Stimulated activated CD4-positive, alpha-beta T cell treated with anti-CD3 and anti-CD28 coated beads, TNF-alpha, amount 100 ng/mL, for 24 hours (primary cell): ENCODE data around the gene IPMK.
"Not testable (repeated sequence)": the region's sequence is repeated elsewhere in the genome, so short reads cannot be mapped to it uniquely, and the experiment has no call there.

Source experiments
- DNase-seq, 3 experiments: peaks; one replicate each; pipeline ENCODE4 v3.0.0-alpha.2; 2020; ENCODE audit warnings: low read depth in 3 of 3

The IPMK gene

DNA sequence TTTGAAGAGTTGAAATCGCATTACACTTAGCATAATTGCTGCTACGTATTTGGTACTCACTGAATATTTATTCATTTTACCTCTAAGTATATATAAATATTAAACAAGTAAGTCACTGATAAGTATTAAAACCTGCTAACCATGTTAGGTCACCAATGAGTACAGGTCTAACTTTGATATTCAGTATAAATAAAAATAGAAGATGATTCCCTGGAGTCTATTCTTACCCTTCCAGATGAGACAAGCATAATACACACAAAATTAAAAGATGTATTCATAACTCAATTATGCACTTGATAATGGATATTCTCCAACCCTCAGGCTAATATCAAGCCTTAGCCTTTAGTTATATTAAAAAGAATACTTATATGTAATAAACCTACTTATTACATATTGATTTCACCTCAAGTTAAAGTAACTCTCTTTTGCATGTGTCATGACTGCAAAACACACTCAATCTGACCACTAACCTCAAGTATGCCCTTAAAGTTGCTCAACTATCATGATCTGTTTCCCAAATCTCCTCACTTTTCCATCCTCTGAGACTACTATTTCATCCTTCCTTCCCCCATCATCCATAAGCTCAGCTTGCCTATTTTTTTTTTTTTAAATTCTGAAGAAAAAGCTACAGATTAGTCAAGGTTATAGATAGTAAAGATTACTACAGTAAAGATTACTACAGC lies 46.8 kb downstream of the IPMK start:
- no peak for DNase-seq

DNA sequence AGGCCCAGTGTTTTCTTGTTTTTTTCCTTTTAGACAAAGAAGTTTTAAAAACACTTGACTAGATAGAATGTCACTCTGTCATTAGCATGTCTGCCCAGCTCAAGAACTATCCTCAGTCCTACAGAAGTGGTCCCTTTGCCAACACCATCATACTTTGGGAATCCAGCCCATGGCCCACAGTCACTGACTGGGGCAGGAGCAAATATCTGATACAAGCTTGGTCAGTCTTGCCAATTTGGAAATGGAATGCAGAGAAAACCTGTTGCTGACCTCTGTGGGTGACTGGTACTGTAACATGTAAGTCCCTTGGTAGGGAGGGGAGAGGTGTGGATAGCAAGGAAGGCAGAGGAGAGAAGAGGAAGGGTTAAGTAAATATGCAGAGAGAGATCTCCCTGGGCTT lies 47.8 kb downstream of the IPMK start:
- no peak for DNase-seq

DNA sequence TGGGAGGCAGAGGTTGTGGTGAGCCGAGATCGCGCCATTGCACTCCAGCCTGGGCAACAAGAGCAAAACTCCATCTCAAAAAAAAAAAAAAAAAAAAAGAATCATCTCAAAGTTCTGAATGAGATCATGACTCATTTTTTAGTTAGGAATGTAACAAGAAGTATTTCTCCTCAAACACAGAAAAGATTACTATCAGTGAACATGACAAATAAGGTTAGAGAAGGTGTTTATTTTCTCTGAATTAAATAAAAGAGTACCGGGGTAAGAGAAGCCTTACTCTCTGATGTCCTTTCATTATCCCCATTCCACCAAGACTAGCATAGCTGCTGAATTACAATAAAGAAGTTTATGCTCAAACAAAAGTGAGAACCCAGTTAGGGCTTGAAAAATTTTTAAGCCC lies 50.1 kb downstream of the IPMK start:
- no peak for DNase-seq

DNA sequence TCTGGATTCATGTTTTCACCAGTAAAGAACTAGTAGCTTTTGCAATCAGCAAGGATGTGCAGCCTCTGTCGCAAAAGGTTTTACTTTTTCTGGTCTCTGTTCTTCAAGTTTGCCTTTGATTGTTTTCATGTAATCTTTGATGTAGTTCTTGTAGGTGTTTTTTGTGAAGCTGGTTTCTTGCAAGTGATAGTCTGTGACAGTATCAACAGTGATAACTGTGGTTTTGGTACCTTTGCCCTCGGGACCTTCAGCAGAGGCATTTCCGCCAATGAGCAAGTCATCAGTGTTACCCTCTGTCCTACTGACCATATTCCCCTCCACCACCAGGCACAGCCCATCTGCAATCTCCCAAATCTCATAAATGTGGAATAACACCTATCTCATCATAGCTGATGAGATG lies 55.1 kb downstream of the IPMK start:
- DNase-seq: no peak

DNA sequence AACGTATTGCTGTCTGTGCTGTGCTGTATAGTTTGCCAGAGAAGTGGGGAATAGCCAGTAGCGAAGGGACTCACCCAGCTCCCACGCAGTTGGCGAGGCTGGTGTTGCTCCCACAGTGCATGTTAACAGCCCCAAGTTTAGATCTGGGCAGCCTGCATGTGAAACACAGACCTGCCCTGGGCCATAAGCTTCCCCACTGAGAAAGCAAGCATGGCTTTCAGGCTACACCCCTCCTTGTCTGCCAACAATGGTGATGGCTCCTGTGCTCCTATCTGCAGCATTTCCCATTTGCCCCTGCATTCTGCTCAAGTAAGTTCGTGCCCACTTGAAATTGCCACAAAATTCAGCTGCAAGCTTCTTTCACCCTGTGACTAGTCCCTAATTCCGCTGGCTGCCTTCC lies 57.5 kb downstream of the IPMK start:
- no peak for DNase-seq

DNA sequence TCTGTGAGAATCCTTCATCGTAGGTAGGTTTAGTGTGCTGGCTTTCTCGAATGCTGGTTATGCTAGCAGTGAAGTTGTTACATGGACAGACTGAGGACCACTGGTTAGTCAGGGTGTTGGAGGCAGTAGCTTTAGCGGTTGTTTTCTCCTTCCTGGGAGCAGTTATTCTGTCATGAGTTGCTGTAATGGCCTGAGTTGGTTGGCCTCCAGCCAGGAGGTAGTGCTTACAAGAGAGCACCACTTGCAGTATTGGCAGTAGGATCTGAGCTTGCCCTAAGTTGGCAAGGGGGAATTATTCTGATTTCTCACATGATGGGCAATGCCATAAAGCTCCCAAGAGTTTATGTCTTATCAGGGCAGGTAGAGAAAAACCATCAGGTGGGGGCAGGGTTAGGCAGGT lies 58.0 kb downstream of the IPMK start:
- DNase-seq: no peak

DNA sequence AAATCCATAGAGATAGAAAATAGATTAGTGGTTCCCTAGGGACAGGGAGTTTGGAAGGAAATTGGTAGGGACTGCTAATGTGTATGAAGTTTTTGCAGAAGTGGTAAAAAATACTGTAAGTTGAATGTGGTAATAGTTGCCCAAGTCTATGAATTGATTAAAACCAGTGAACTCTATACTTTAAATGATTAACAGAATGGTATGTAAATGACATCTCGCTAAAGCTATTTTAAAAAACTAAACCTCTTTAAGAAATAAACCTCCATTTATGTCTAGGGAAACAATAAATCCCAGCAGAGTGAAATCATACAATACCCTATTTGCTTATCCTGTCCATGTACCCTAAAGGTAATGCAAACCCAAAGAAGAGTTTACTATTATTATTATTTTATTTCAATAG lies 61.4 kb downstream of the IPMK start:
- no peak for DNase-seq

DNA sequence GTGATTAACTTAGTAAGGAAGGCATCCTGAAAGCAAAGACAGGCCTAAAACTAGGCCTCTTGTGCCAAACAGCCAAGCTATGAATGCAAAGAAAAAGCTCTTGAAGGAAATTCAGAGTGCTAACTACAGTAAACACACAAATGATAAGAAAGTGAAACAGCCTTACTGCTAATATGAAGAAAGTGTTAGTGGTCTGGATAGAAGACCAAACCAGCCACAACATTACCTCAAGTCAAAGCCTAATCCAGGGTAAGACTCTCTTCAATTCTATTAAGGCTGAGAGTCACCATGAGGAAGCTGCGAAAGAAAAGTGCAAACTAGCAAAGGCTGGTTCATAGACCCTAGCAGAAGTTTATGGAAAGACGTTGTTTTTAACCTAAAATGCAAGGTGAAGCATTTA lies 66.0 kb downstream of the IPMK start:
- no peak for DNase-seq

DNA sequence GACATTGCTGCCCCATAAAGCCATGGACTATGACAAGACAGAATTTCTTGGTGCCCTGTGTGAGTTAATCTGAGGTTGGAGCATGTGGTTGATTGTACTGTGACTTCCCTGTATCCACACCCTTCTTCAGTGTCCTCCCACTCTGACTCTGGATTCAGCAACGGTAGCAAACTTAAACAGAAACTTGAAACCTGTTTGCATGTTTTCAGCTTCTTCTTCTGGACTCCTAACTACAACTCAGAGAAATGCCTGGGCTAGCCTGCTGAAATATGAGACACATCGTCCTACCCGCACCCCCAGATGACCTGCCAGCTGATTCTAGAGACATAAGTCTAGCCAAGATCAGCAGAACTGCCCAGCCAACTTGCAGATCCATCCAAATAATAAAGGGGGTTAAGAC lies 78.4 kb downstream of the IPMK start:
- DNase-seq: no peak

DNA sequence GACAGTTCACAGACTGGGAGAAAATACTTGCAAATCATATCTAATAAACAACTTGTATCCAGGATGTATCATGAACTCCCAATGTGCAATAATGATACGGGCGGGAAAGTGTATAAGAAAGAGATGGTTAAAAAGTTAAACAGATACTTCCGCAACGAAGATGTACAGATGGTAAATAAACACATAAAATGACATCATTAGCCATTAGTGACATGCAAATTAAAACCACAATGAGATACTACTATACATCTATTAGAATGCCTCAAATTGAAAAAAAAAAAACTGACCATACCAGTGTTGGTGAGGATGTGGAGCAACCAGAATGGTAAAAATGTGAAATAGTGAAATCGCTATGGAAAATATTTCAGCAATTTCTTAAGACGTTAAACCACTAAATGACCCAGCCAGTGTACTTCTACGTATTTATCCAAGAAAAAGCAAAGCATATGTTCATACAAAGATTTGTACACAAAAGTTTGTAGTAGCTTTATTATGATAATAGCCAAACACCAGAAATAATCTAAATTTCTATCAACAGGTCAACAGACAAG lies 83.5 kb downstream of the IPMK start:
- no peak for DNase-seq

DNA sequence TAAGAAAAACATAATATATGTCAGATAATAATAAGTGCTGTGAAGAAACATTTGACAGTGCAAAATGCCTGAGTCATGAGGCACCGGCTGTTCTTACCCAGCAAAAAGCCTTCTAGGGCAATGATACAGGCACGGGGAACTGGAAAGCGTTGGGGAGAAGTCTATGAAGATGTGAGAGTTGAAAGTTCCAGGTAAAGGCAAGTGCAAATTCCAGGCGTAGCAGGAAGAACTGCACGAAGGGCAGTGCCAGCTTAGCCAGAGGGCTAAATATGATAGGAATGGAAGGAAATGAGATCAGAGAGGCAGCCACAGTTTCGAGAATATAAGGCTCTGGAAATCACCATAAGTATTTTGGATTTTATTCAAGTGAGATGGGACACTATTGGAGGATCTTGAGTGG lies 87.0 kb downstream of the IPMK start:
- DNase-seq: no peak

DNA sequence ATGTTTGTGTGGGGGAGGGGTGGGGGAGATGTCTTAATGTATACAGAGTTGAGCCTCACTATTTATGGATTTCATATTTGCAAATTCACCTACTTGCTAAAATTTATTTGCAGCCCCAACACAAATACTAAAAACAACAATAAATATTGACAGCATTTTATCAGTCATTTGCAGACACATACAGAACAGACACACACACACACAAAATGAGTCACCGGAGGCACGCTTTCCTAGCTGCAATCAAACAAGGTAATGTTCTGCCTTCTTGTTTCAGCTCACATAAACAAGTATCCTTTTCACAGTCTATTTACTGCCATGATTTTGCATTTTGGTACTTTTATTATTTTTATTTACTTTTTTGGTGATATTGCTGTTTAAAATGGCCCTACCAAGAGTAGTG lies 88.5 kb downstream of the IPMK start:
- DNase-seq: no peak

DNA sequence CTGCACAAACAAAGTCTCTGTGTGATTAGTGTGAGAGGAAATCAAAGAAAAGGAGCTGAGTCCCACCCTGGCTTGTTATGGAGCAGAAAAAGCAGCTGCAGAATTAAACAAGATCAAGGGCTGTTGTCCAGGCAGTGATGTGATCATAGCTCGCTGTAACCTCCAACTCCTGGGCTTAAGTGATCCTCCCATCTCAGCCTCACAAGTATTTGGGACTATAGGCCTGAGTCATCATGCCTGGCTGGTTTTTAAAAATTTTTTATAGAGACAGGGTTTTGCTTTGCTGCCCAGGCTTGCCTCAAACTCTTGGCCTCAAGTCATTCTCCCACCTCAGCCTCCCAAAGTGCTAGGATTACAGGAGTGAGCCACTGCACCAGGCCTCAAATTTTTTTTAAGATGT lies 88.9 kb downstream of the IPMK start:
- DNase-seq: no peak

DNA sequence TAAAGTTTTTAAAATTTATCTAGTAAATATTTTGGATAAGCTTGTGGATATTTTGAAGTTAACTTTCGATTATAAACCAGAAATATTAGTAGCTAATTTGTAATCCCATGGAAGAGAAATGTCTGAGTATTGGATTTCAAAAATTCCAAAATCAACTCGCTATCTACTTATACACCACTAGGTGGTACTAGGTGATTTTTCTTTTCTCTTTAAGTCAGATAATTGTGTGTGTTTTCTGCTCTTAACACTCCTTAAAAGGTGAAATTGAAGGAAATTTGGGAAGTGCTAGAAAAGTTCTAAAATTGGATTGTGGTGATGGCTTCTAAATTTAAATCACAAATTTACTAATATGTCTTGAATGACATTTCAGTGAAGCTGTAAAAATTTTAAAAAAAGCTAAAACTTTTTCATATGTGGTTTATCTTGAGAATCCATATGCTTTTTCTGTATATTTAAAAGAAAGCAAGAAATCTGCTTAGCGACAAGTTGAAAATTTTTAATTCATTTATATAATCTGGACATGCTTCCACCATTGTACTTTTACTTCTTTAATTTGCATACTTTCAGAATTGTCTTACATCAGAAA lies 90.2 kb downstream of the IPMK start:
- DNase-seq: no peak

DNA sequence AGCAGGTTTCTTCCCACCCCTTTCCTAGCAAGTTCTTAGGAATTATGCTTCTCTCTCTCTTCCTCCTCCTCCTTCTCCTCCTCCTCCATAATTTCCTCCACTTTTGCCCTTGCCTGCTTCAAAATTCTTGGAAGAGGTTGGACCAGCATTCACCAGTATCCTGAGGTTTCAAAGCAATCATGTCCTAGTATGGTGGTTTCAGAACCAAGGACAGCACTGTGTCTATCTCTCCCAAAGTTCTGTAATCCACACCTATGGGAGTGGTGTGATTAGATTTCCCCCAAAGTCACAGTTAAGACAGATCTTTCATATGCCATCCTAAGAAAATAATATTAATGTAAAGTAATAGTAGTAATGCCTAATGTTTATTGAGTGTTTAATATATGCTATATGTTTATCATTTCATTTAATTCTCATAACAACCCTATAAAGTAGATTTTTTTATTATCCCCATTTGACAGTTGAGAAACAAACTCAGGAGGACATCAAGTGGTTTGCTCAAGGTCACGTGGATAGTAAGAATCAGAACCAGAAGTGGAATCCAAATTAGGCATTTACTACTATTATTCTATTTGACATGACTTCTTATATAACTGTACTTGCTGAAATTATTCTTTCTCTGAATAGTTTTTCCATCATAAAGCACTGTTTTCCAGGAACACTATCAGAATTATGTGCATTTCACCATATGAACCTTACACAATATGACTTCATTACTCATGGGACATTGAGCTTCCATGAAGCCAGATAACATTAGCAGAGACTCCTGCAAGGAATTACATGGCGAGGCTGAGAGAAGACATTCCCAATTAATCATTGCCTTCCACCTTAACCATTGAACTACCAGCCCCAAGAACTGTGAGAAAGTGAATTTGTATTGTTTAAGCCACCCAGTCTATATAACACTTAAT lies 91.4 kb downstream of the IPMK start:
- DNase-seq: no peak

DNA sequence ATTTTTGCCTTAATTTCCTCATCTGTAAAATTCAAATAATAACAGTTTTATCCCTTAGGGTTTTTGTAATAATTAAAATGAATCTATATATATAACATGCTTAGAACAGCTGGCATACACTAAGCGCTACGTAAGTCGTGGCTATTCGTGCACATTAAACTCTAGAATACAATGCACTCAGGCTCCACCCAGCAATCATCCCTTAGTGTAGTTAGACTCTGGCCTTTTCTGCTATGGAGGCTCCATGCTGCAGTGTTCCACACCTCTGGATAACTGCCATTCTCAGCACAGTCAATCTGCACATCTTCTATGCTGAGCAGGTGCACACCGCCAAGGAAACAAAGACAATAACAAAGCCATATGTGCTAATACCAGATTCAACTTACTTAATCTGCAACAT lies 92.9 kb downstream of the IPMK start:
- no peak for DNase-seq

DNA sequence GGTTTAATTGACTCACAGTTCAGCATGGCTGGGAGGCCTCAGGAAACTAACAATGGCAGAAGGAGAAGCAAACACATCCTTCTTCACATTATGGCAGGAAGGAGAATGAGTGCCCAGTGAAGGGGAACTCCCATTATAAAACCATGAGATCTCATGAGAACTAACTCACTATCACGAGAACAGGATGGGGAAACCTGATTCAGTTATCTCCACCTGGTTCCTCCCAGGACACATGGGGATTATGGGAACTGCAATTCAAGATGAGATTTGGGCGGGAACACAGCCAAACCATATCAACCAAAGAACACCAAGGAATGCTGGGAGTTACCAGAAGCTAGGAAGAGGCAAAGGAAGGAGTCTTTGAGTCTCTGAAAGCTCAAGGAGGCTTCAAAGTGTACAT lies 94.3 kb downstream of the IPMK start:
- DNase-seq: no peak

DNA sequence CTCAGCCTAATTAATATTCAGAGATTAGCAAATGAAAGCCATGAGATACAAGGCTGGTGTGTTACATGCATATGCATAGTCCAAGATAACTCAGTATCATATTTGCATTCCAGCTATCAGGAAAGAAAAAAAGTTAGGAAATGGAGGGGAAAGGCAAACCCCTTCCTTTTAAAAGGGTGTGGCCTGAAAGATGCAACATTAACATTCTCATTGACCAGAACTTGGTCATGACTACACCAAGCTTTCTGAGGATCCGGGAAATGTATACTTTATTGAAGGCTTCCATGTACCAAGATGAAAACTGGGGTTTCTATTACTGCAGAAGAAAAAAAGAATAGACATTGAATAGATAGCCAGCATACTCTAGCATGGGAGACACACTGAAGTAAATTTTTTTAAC lies 96.5 kb downstream of the IPMK start:
- no peak for DNase-seq

DNA sequence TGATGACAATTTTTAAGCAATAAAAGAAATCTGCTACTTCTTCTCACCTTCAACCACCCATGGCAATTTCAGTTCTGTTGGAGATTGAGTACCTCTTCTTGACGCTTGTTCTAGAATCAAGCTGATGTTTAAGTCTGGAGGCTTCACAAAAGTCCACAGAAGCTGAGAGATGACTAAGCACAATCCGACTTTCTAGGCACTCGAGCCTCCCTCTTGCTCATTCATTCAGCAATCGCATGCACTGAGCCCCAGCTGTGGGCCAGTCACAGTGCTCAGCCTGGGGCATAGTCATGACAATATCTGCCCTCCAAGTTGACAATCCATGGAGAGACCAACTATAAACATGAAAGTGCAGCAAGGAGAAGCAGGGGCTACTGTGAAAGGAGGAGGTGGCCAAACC lies 103.2 kb downstream of the IPMK start:
- no peak for DNase-seq

DNA sequence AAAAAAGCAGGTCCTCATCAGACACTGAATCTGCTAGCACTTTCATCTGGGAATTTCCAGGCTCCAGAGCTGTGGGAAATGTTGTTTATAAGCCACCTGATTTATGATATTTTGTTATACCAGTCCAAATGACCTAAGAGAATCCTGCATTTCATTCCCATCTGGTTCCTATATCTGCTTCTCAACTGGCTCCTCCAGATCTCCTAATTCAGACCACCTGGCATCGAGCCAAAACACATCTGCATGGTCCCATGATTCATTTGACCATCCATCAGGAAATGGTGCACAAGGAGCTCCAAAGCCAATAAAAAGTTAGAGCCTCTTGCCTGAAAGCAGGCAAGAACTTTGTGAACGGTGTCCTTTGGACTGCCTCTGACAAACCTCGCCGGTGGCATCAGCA lies 108.9 kb downstream of the IPMK start:
- DNase-seq: no peak

DNA sequence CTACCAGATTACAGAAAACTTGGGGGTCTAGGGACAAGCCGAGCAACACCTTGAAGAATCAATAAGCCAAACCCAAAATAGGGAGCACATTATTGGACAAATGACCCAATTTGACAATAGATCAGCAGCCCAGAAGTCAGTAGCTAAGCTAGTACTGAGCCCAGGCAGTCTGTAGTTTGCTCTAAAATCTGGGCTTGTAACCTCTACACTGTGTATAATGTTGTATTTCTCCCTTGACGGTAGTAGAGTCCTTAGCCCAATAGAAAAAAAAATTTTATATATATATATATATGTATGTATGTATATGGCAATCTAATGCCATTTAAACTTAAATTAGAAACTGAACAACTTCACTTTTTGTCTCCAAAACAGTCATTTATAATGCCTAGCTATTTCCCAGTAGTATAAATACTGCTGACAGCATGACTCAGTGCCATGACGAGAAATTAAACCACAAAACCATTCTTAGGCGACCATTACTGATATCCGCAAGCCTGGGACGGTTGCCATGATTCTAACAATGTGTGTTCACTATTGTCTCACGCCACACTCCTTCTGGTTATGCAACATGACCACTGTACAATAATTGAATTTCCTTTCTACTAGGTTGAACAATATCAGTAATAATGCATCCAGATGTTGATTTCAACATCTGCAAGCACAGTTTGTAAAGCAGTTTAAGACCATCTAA lies 110.5 kb downstream of the IPMK start:
- no peak for DNase-seq

DNA sequence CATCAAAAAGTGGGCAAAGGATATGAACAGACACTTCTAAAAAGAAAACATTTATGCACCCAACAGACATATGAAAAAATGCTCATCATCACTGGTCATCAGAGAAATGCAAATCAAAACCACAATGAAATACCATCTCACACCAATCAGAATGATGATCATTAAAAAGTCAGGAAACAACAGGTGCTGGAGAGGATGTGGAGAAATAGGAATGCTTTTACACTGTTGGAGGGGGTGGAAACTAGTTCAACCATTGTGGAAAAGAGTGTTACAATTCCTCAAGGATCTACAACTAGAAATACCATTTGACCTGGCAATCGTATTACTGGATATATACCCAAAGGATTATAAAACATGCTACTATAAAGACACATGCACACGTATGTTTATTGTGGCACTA lies 111.8 kb downstream of the IPMK start:
- not testable (repeated sequence) for DNase-seq
